Stimulated activated CD8-positive, alpha-beta memory T cell treated with anti-CD3 and anti-CD28 coated beads, Interleukin-4, amount 100 ng/mL, for 48 hours (primary cell): ENCODE results near the gene OPN1MW.
A peak's percentile ranks its signal among the peaks of the same experiment; 100 is the strongest.
"Not testable (repeated sequence)": the region's sequence is repeated elsewhere in the genome, so short reads cannot be mapped to it uniquely, and the experiment has no call there.

Experiments used
- DNase-seq: peaks from one replicate; pipeline ENCODE4 v3.0.0-alpha.2; 2020

OPN1MW gene

GRCh38 chrX:154182296-154182695, at the start of gene OPN1MW:
TSS of gene OPN1MW (plus strand) at chrX:154182596. CDS start at chrX:154182678, 82 bp downstream.
- not testable (repeated sequence) for DNase-seq

GRCh38 chrX:154135458-154136229, 46.8 kb upstream of the OPN1MW start:
- DNase-seq: peak; percentile 28

- peak; percentile 76 for DNase-seq
Observed at GRCh38 chrX:154136627-154137161, 45.7 kb upstream of the OPN1MW start.

DNA sequence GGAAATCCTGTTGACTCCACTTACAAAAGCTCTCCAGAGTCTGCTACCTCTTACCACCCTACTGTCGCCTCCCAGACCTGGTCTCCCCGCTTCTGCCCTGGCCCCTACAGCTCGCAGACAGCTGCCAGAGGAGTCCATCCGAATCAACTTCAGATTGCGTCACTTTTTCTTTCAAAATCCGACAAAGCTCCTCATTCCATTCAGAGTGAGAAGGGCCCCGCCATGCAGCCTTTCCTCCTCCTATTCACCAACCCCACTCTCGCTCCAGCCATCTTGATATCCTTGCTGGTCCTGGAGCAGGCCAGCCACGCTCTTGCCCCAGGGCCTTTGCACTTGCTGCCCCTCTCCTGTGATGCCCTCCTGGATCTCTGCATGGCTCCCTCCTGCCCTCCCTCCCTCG, 43.5 kb upstream of the OPN1MW start:
- DNase-seq: no peak

DNA sequence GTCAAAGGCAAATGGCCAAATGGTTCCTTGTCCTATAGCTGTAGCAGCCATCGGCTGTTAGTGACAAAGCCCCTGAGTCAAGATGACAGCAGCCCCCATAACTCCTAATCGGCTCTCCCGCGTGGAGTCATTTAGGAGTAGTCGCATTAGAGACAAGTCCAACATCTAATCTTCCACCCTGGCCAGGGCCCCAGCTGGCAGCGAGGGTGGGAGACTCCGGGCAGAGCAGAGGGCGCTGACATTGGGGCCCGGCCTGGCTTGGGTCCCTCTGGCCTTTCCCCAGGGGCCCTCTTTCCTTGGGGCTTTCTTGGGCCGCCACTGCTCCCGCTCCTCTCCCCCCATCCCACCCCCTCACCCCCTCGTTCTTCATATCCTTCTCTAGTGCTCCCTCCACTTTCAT, 42.2 kb upstream of the OPN1MW start:
- DNase-seq: no peak

- no peak for DNase-seq
Observed at GRCh38 chrX:154140742-154141141, 41.7 kb upstream of the OPN1MW start.

- no peak for DNase-seq
Observed at GRCh38 chrX:154142386-154142785, 40.0 kb upstream of the OPN1MW start.

DNA sequence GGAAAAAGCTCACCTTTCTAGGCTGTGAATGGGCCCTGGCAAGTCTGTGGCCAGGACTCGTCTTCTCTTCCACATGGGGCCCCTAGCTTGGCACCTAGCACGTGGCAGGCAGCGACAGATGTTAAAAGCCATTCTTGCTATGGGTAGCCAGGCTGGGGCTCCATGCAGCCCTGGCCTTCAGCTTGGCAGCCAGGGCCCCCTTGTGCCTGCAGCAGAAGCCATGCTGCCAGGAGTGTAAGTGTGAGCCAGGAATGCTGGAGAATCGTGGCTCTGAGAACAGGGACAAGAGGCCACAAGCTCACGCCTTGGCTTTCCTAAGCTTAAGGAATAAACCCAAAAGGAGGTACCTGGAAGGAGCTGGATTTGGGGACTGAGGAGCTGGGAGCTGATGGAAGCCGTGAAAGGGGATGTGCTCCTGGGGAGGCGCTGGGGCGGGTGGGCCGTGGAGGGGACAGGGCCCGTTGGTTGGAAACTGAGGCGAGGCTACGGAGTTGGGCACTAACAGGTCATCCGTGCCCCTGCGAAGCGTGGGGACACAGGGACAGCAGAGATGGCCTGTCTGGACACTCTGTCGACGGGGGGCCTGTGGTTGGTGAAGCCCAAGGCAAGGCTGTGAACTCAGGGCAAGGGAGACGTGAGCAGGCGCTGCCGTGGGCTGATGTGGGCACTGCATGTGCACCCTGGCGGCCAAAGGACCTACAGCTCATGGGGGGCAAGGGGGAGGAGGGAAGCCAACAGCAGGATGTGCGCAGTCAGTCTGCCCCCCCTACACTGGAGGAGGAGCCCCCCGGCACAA, 39.2 kb upstream of the OPN1MW start:
- no peak for DNase-seq

GRCh38 chrX:154144010-154144409, 38.4 kb upstream of the OPN1MW start, which contains the start of gene OPN1LW:
TSS of gene OPN1LW (plus strand) at chrX:154144243. CDS start at chrX:154144284, 41 bp downstream.
- DNase-seq: not testable (repeated sequence)

DNA sequence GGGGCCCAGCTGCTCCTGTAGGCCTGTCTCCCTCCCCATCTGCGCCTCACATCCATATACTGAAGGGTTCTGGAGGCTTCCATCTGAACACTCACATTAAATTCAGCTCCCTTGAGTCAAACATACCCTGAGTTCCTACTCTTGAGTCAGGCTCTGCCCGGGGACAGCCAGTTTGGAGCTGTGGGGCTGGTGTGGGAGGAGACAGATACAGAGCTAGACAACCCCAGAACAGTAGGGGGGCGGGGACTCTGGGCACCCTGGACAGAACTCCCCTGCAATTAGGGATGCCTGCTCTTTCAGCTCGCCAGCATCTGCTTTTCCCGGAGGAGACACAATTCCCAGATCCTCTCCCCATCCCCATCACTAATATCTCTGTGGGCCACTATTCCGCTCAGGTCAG, 31.4 kb upstream of the OPN1MW start:
- DNase-seq: not testable (repeated sequence)

DNA sequence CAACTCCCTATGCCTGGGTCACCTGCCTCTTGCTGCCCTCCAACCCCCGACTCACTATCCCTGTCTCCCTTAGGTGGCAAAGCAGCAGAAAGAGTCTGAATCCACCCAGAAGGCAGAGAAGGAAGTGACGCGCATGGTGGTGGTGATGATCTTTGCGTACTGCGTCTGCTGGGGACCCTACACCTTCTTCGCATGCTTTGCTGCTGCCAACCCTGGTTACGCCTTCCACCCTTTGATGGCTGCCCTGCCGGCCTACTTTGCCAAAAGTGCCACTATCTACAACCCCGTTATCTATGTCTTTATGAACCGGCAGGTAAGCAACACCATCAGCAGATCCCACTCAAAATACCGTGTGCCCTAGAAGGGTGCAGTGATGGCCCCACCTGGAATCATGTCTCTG, 26.2 kb upstream of the OPN1MW start:
- DNase-seq: not testable (repeated sequence)

DNA sequence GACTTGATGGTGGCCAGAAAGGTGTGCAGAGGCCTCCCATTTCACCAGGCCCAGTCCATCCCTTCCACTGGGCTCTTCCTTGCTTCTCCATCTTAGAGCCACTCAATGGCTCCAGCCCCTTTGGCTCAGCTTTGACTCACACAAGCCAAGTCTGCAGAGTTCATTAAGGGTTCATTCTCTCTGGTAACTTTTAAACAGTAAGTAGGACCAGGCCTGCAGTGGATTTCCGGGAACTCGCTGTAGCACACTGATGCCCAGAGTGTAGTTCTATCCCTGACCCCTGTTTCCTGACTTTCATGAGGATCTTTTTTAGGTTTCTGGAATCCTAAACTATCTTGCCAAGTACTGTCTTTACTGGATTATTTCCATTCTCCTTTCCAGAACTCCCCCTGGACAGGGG, 25.2 kb upstream of the OPN1MW start:
- not testable (repeated sequence) for DNase-seq

DNA sequence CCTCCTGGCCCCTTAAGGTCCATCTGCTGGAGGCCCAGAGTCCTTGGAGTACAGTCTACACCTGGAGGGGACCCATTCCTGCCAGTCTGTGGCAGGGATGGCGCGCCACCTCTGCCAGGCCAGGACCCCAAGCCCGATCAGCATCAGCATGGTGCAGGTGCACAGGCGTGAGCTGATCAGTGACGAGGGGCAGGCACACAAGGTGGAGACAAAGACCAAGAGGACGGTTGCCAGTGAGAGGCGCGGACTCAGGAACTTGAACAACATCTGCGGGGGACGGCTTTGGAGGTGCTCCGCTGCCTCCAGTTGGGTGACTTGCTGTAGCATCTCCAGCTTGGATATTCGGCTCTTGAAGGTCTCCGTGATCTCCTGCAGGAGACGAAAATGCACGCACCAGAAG, 23.1 kb upstream of the OPN1MW start:
- DNase-seq: not testable (repeated sequence)

GRCh38 chrX:154164902-154165301, 17.5 kb upstream of the OPN1MW start:
- not testable (repeated sequence) for DNase-seq

GRCh38 chrX:154168384-154168783, 14.0 kb upstream of the OPN1MW start:
- DNase-seq: not testable (repeated sequence)

GRCh38 chrX:154172535-154172943, 9.9 kb upstream of the OPN1MW start:
- not testable (repeated sequence) for DNase-seq

GRCh38 chrX:154174356-154174755, 8.0 kb upstream of the OPN1MW start:
- DNase-seq: not testable (repeated sequence)

DNA sequence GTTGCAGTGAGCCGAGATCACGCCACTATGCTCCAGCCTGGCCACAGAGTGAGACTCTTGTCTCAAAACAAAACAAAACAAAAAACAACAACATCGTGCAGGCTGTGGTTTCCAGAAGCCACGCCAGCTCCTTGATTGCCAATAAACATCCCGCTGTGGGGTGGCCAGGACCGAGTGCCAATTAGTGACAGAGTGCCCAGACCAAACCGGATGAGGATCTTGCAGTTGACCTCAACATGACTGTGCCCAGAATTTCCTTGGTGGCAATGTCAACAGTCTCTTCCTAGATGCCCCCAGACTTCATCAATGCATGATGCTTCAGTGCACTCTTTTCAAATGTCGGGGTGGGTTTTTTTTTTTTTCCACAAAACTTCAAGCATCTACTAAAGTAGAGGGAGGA, 1.4 kb downstream of the OPN1MW start:
- DNase-seq: not testable (repeated sequence)

DNA sequence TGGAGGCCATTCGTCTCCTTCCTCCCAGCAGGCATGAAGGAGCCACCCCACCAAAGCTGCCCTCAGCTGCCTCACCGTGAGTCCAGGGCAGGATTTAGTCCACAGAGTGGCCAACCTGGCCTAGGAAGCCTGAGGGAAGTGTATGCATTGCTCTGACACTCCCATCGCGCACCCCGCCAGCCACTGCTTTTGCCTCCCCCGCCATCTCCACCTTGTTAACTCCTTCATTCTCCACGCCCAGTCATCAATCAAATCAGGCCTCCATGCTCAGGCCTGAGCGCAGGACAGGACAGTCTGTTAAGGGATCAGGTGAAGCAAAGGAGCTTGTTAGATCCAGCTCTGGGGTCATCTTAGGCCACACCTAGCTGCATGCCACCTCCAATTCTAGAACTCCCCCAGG, 10.4 kb downstream of the OPN1MW start:
- not testable (repeated sequence) for DNase-seq

DNA sequence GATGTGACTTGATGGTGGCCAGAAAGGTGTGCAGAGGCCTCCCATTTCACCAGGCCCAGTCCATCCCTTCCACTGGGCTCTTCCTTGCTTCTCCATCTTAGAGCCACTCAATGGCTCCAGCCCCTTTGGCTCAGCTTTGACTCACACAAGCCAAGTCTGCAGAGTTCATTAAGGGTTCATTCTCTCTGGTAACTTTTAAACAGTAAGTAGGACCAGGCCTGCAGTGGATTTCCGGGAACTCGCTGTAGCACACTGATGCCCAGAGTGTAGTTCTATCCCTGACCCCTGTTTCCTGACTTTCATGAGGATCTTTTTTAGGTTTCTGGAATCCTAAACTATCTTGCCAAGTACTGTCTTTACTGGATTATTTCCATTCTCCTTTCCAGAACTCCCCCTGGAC, 11.9 kb downstream of the OPN1MW start:
- not testable (repeated sequence) for DNase-seq

- not testable (repeated sequence) for DNase-seq
Observed at GRCh38 chrX:154196466-154196865, 14.1 kb downstream of the OPN1MW start.

GRCh38 chrX:154209670-154210418, 27.4 kb downstream of the OPN1MW start:
- not testable (repeated sequence) for DNase-seq

DNA sequence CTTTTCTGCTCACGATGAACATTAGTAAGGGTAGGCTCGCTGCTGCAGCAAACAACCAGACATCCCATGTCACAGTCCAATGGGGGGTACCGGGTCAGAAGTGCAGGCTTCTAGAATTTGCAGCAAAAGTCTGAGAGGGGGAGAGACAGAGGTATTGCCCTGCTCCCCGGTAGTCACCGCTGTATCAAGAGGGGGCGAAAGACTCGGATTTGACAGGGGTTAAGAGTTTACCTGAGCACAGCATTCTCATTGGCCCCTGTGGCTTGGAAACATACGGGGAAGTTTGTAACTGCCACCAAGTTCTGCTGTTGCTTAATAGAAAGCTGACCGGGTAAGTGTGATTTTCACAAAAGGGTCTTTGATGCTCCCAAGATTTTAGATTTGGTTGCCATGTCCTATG, 28.7 kb downstream of the OPN1MW start:
- not testable (repeated sequence) for DNase-seq
